Suppressor macrophage treated with lipopolysaccharide for 1 hour (primary cell): ENCODE data around the gene HTR1B.

Experiments used
- DNase-seq, 3 donors: peaks; one replicate each; pipeline ENCODE4 v3.0.0-alpha.2; 2020 to 2022

HTR1B gene

GRCh38 chr6:77455271-77455670 is 8.0 kb downstream of the HTR1B start:
- no peak for DNase-seq

GRCh38 chr6:77454386-77454785 is 8.9 kb downstream of the HTR1B start:
- DNase-seq: no peak

GRCh38 chr6:77451466-77451865 is 11.8 kb downstream of the HTR1B start:
- DNase-seq: no peak

- DNase-seq: no peak
Observed at GRCh38 chr6:77450924-77451323, 12.4 kb downstream of the HTR1B start.

- no peak for DNase-seq
Observed at GRCh38 chr6:77448546-77448945, 14.7 kb downstream of the HTR1B start.

- no peak for DNase-seq
Observed at GRCh38 chr6:77447254-77447653, 16.0 kb downstream of the HTR1B start.

- no peak for DNase-seq
Observed at GRCh38 chr6:77446249-77446648, 17.0 kb downstream of the HTR1B start.

GRCh38 chr6:77445214-77445613 is 18.1 kb downstream of the HTR1B start:
- no peak for DNase-seq

GRCh38 chr6:77440206-77440976 is 22.9 kb downstream of the HTR1B start:
- DNase-seq: no peak

- DNase-seq: no peak
Observed at GRCh38 chr6:77433888-77434287, 29.4 kb downstream of the HTR1B start.

GRCh38 chr6:77430504-77430903 is 32.8 kb downstream of the HTR1B start:
- no peak for DNase-seq

- DNase-seq: no peak
Observed at GRCh38 chr6:77425671-77426070, 37.6 kb downstream of the HTR1B start.

- DNase-seq: peak in 1 of 3 donors; percentile 0
Observed at GRCh38 chr6:77425216-77425615, 38.1 kb downstream of the HTR1B start.

GRCh38 chr6:77424761-77425160 is 38.5 kb downstream of the HTR1B start:
- DNase-seq: no peak

GRCh38 chr6:77416839-77417238 is 46.5 kb downstream of the HTR1B start:
- DNase-seq: no peak

- DNase-seq: no peak
Observed at GRCh38 chr6:77415706-77416105, 47.6 kb downstream of the HTR1B start.
